ENCODE data around the gene NTRK1.
A peak's percentile ranks its signal among the peaks of the same experiment; 100 is the strongest.

The NTRK1 gene

DNA sequence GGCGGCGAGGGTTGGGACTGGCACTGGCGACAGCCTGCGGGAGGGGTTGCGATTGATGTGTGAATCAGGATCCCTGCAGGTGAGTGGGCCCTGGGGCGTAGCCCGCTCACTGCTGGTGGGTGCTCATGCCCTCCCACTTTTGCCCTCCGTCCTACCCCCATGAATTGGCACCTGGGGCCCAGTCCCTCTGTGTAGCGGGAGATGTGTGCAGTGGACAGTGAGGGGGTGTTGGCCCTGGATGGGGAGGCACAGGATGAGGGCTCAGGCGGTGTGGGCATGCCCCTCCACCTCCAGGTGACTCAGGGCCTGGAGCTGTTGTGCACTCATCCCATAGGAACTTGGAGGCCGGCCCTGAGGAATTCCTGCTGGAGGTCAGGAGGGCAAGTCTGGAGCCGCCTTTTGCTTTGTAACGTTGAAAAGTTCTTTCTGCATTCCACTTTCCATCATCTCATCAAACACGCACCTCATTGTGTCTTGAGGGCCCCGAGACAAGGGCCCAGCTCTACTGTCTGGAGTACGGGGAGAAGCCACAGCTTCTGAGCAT lies 35.9 kb downstream of the NTRK1 start:
- no peak for DNase-seq (ENCODE audit: low read depth in 2 of 2, low spot score in 1 of 2)

DNA sequence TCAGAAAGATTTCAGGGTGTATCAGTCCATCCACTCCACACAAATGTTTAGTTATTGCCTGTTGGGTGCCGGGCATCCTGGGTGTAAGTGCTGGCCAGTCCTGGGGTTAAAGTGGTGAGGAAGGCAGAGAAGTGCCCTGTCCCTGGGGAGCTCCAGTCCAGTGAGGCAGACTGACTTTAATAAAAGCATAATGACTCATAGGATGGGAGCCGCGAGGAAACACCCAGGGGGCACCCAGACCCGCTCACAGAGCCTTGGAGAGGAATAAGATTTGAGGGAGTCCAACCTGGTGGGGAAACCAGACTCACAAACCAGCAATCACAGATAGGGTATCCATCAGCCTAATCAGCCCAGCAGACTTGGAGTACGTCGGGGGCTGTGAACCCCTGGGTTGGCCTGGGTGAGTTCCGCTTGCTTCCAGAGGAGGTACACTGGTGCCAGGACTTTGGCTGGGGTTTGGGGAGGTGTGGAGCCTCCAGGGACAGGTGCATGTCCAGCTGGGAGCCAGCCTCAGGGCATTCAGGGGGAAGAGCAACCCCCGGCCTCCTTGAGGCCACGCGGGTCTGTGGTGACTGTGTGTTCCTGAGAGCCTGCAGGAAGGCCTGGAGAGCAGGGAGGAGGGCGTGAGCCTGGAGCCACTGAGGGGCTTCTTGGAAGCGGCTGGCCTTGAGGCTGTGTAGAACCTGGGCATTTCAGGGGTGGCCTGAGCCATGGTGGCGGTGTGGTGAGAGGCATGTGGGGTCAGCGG lies 36.6 kb downstream of the NTRK1 start:
- DNase-seq (ENCODE audit: low read depth in 2 of 2, low spot score in 1 of 2): no peak

DNA sequence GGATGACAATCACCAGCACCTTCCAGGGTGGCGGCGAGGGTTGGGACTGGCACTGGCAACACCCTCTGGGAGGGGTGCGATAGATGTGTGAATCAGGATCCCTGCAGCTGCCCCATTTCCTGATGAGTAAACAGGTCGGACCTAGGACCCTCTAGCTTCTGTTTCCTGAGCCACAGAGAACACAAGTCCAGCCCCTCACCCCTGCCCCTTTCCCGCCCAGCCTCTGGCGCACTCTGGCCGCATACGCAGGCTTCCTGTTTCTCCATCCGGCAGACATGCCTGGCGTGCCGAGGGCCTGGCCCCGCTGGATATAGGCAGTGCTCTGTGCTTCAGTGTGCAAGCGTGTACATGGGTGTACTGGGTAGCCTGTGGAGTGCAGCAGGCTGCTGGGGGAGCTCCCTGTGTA lies 37.5 kb downstream of the NTRK1 start:
- no peak for DNase-seq (ENCODE audit: low read depth in 2 of 2, low spot score in 1 of 2)

DNA sequence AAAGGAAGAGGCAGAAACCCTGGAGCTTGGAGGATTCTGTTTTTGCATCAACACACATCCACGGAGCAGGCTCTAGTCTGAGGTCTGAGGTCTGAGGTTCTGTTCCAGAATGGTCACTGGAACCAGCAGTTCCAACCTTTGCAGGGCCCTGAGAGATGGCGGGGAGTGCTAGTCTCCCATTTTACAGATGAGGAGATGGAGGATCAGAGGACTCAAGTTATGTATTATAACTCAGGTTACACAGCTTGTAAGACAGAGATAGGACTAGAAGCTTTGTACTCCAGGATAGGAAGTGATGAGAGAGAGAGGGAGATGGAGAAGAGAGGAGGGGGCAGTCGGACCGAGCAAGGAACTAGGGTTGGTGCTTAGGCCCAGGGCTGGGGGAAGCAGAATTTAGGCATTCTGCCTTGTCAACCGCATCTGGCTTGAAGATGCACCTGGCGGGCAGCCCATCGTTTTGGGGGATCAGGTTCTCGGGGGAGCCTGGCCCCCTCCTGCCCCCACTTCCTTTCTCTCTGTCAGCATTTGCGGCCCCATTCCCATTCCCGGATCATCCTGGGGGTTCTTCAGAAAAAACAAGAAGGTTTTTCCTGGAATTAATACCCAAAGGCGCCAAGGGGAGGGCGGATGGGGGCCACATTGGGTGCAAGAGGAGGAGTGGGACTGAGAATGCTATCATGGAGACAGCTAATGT lies 38.5 kb downstream of the NTRK1 start:
- no peak for DNase-seq (ENCODE audit: low read depth in 2 of 2, low spot score in 1 of 2)

DNA sequence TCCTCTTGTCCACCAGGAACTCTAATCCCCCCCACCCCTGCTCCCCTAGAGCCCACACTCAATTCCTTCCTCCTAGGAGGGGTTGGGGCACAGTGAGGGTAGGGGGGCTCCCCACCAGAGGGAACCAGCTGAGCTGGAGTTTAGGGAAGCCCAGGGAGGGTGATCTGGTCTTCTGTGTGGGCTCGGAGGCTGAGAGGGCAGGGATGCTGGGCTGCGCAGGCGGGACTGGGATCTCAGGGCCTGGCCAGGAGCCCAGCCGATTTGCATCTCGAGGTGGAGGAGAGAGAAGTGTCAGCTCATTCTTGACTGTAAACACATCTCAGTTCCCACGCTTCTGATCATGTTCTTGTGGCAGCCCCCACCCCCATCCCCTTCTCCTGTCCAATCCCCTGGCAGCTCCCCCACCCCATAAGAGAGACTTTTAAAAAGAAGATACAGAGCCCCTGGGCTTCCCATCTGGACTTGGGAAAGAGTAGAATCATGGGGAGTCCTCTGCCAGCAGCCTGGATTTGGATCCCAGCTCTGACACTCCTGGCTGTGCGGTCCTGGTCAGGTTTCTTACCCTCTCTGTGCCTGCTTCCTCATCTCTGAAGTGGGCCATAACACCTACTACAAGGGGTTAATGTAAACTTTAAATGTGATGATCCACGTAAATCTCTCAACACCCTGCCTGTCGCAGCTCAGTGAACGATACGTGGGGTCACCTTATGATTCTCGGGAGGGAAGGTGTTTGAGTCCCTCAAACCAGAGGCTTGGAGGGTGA lies 39.5 kb downstream of the NTRK1 start:
- DNase-seq (ENCODE audit: low read depth in 2 of 2, low spot score in 1 of 2): no peak

DNA sequence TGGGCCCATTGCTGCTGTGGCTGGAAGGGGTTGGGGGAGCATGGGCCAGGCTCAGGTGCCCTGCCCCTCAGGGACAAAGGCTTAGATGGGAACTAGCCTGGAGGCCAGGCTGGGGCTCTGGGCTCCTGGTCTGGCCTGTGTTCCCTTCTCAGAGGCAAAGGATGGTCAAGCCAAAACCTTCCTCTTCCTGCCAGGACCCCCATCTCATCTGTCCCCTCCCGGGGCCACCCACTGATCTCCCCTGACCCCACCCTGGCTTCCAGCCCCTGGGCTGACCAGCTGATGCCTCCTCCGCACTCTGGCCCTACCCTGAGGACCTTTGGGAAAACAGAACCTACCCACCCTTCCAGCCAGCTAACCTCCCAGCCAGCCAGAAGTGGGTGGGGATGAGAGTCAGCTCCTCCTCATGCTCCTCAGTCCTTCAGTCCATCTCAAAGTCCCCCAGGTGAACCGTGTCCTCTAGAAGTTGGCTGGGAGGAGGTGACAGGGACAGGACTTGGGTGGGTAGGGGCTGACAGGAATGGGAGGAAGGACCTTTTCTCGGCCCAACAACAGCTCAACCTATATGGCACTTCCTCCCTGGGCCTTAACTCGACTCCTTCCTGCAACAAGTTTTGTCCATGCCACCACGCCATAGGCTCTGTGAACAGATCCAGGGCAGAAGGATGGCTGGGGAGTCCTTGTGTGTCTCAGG lies 40.4 kb downstream of the NTRK1 start:
- DNase-seq (ENCODE audit: low read depth in 2 of 2, low spot score in 1 of 2): no peak

DNA sequence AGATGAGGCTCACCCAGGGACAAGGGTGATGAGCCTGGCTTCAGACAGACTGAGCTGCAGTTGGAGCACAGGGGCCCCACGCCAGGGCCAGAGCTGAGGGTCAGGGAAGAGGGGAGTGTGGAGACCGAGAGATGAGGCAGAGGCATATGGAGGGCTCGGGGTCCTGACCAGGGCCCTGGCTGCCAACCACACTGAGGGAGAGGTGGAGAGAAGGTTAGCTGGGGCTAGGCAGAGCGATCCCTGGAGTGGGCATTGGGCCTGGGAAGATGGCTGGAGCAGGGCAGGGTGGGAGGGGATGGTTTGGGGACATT lies 40.9 kb downstream of the NTRK1 start:
- no peak for DNase-seq (ENCODE audit: low read depth in 2 of 2, low spot score in 1 of 2)

DNA sequence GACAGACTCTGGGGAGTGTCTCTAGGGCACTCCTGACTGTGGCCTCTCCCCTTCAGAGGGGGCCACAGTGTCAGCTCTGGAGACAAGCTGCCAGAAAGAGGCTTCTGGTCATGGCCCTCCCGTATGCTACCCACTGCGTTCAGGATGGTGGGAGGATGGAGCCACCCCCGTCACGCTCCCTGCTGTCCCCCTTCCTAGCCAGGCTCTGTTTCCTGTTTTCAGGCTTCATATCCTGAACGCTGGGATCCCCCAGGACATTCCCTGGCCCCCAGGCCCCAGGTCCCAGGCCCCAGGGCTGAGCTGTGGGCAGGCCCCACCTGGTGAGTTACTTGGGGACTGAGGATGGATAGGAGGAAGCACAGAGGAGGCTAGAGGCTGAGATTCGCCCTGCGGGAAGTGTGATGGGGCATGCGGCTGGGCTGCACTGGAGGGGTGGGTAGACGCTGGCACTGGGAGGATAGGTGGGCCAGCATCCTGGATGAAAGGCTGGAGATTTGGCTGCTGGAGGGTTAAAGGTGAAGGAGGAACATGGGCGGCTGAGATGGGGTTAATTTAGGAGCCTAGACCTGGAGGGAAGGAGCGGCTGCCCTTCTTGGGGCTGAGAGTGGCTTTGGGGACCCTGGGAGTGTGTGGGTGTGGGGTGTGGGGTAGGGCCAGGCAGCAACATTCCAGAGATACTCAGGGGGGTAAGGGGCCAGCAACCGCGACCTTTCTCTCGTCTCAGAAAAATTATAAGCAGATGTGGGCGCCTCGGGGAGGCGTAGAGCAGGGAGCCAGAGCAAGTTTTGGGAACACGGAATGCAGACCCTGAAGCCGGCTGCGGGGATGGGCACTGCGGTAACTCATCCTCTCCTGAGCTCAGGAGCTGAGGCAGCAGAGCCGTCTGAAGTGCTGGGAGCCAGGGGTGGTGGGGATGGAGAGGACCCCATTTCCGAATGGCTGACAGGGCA lies 41.6 kb downstream of the NTRK1 start:
- DNase-seq (ENCODE audit: low read depth in 2 of 2, low spot score in 1 of 2): no peak

DNA sequence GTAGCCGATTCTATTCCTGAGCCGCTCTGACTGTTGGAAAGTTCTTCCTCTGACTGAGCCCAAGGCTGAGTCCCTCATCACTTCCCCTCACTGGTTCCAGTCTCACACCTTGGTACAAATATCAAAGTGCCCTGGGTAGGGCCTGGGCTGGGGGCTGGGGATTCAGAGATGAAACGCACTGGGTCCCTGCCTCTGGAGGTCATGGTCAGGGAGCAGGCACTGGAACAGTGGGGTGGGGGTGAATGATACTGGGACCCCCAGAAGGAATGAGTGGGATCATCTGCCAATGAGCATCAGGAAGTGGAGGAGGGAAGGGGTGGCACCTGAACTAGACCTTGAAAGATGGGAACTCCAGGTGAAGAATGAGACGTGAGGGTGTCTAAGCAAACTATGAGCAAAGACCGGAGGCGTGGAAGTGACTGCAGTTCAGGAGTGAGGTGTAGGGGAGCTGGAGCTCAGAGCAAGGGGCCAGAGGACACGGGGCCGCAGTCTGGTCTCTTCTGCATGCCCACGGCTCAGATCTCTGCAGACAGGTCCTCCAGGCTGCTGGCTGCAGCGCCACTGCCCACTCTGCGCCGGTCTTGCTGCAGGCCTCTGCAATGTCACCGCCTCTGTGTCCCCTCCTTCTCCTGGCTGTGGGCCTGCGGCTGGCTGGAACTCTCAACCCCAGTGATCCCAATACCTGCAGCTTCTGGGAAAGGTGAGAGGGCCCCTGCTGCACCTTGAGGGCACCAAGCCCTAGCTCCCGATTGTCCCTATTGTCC lies 42.8 kb downstream of the NTRK1 start:
- DNase-seq (ENCODE audit: low read depth in 2 of 2, low spot score in 1 of 2): no peak

DNA sequence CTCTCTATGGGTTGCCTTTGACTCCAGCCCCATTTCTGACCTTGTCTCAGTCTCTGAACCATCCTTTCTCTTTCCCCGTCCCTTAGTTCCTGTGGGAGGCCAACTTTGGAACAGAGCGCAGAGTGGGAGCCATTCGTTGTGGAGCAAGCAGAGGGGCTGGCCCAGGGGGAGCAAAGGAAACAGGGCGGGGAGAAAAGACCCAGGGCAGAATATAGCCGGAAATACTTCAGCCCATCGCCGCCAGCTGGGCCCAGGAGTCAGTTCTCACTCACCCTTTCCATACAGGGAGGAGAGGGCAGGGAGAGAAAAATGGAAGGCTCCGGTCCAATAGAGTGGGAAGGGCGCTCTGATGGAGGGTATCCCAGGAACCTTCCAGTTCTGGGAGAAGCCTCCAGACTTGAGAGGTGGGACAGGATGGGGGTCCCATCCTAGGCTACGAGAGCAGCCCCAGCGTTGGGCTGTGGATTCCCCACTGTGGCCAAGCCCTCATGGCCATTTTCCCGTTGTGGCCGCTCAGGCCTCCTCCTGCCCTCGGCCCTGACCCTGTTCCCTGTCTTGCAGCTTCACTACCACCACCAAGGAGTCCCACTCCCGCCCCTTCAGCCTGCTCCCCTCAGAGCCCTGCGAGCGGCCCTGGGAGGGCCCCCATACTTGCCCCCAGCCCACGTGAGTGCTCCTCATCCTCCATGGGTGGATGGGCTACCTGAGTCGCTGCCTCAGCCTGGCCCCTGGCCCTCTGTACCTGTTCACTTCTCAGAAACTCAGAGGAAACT lies 43.7 kb downstream of the NTRK1 start:
- no peak for DNase-seq (ENCODE audit: low read depth in 2 of 2, low spot score in 1 of 2)

DNA sequence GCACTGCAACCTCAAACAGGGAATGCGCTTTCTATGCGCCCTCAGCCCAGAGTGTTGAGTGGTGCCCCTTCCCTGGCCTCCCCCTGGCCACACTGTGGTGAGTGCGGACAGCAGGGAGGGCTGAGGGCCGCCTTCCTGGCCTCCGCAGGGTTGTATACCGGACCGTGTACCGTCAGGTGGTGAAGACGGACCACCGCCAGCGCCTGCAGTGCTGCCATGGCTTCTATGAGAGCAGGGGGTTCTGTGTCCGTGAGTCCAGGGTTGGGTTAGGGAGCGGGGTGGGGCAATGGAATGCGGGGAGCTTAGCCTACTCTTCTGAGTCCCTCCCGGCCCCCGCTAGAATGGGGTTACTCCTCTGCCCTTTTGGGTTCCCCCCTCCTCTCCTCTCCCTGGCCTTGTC lies 44.5 kb downstream of the NTRK1 start:
- no peak for DNase-seq (ENCODE audit: low read depth in 2 of 2, low spot score in 1 of 2)

DNA sequence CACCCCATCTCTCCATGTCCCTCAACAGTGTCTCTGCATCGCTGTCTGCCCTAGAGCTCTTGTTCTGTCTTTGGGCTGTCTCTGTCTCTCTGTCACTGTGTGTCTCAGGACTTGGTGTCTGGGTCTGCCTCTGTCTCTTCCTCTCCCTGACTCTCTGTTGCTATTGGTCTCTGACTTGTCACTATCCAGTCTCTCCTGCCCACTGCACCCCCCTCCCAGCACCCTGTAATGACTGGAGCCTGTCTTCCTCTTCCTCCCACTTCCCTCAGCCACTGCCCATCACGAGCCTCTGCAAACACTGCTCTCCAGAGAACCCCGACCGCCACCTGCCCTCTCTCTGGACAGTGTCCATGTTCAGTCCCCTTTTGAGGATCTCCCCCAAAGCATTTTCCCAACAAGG lies 45.0 kb downstream of the NTRK1 start:
- DNase-seq (ENCODE audit: low read depth in 2 of 2, low spot score in 1 of 2): no peak

DNA sequence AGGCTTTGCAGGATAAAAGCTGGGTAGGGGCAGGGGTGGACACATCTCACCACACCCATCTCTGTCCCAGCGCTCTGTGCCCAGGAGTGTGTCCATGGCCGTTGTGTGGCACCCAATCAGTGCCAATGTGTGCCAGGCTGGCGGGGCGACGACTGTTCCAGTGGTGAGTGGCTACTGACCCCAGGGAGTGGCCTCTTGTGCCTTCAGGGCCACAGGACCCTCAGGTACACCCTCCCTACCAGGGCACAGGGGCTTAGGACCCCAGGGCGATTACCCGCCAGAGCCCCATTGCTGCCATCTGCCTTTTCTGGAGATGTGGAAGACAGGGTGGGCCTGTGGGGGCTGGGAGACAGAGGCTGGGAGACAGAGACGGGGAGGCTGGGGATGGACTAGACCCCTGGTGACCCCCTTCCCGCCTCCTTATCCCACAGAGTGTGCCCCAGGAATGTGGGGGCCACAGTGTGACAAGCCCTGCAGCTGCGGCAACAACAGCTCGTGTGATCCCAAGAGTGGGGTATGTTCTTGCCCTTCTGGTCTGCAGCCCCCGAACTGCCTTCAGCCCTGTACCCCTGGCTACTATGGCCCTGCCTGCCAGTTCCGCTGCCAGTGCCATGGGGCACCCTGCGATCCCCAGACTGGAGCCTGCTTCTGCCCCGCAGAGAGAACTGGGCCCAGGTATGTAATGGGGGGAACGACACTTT lies 45.7 kb downstream of the NTRK1 start:
- DNase-seq (ENCODE audit: low read depth in 2 of 2, low spot score in 1 of 2): no peak

DNA sequence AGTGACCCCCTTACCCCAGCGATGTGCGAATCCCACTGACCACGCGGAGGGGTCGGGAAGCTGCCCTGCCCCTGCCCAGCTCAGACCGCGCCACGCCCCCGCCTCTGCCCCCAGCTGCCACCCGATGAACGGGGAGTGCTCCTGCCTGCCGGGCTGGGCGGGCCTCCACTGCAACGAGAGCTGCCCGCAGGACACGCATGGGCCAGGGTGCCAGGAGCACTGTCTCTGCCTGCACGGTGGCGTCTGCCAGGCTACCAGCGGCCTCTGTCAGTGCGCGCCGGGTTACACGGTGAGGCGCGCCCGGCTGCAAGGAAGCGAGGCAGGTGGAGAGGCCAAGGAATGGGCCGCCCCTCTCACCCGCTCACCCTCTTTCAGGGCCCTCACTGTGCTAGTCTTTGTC lies 47.9 kb downstream of the NTRK1 start:
- no peak for DNase-seq (ENCODE audit: low read depth in 2 of 2, low spot score in 1 of 2)

DNA sequence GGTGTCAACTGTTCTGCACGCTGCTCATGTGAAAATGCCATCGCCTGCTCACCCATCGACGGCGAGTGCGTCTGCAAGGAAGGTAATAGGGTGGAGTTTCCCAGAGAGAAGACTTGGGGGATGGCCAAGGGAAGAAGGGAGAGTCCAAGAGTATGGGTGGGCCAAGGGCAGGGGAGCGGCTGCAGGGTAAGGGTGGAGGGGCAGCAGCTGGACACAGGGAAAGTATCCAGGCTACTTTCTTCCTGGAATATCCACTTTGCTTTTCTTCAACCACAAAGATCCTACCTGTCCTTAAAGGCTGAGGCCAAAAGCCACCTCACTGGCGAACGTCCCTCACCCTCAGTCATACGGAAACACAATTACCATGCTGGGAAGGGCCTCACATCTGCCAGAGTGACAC lies 48.3 kb downstream of the NTRK1 start:
- no peak for DNase-seq (ENCODE audit: low read depth in 2 of 2, low spot score in 1 of 2)

DNA sequence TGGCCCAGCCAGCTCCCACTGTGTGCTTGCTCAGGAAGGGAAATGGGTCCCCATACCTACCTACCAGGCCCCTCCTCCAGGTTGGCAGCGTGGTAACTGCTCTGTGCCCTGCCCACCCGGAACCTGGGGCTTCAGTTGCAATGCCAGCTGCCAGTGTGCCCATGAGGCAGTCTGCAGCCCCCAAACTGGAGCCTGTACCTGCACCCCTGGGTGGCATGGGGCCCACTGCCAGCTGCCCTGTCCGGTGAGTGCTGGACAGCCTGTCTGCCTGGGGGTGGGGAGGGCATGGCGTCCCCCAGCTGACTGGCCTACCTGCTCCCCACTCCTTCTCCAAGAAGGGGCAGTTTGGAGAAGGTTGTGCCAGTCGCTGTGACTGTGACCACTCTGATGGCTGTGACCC lies 49.0 kb downstream of the NTRK1 start:
- no peak for DNase-seq (ENCODE audit: low read depth in 2 of 2, low spot score in 1 of 2)

DNA sequence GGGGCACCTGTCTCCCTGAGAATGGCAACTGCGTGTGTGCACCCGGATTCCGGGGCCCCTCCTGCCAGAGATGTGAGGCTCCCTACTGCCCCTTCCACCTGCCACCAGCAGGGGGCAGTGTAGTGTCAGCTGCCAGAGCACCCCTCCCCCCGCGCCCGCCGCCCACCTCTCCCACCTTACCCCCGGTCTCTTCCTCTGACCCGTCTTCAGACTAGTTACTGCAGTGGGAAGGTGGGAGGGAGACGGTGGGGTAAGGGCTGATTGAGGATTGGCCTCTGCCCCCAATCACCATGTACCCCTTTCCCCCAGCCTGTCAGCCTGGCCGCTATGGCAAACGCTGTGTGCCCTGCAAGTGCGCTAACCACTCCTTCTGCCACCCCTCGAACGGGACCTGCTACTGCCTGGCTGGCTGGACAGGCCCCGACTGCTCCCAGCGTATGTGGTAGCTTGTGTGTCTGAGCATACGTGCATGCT lies 49.7 kb downstream of the NTRK1 start:
- DNase-seq (ENCODE audit: low read depth in 2 of 2, low spot score in 1 of 2): peak in 1 of 2 donors; percentile 31

Measured in stimulated activated CD8-positive, alpha-beta memory T cell treated with anti-CD3 and anti-CD28 coated beads, Interleukin-4, amount 100 ng/mL, for 1 hour (primary cell).